MM.1S (cell line): ENCODE data around the gene BLOC1S1.

ENCODE experiments used
- CTCF ChIP-seq: fragments of 300-600 bp; sonication (generic); IDR thresholded peaks from 2 replicates; pipeline ENCODE4 v1.5.1; 2016; ENCODE audit warnings: antibody characterized with exemption, low read length, mixed read lengths
- EZH2 ChIP-seq: fragments of 300-600 bp; sonication (generic); optimal IDR thresholded peaks from 2 replicates; pipeline ENCODE3; 2017; ENCODE audit warnings: low read depth, mild to moderate bottlenecking, antibody characterized with exemption, low read length, mixed read lengths

GRCh38 chr12:55715169-55715764 lies 579 bp upstream of the BLOC1S1 start:
- TF ChIP-seq EZH2: no peak
- no peak for TF ChIP-seq CTCF
